GM15510 (cell line): ENCODE data around the gene CNDP2.

Experiments used
- POLR2A ChIP-seq: IDR thresholded peaks from 3 replicates; pipeline ENCODE4 v1.6.1; 2011; ENCODE audit warnings: borderline replicate concordance; ENCODE audit not compliant: insufficient read length; ENCODE audit errors: extremely low read depth

CNDP2 gene

GRCh38 chr18:74551936-74552555 lies 55.9 kb downstream of the CNDP2 start:
- TF ChIP-seq POLR2A: no peak

GRCh38 chr18:74556126-74556525 lies 60.0 kb downstream of the CNDP2 start:
- TF ChIP-seq POLR2A: no peak

- TF ChIP-seq POLR2A: no peak
Observed at GRCh38 chr18:74558096-74558495, 61.9 kb downstream of the CNDP2 start.

- no peak for TF ChIP-seq POLR2A
Observed at GRCh38 chr18:74562131-74562730, 66.1 kb downstream of the CNDP2 start.

GRCh38 chr18:74562775-74563174 lies 66.6 kb downstream of the CNDP2 start:
- no peak for TF ChIP-seq POLR2A

- TF ChIP-seq POLR2A: no peak
Observed at GRCh38 chr18:74563999-74564398, 67.8 kb downstream of the CNDP2 start.

DNA sequence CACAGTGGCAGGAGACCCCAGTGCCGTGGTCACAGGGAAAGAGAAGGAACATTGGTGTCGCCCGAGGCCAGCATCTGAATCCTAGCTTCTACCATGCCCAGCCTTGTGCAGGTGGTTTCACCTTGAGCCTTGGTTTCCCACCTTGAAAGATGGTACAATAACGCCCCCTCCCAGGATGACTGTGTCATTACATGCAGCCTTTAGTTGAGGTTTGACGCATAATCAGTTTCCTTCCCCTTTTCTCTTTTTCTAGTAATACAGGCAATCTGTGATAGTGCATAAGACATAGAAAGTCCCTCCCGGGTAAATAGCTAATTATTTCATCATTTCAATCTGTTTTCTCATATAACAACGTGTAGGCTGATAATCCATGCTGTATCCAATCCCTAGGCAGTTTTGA lies 71.7 kb downstream of the CNDP2 start:
- no peak for TF ChIP-seq POLR2A

DNA sequence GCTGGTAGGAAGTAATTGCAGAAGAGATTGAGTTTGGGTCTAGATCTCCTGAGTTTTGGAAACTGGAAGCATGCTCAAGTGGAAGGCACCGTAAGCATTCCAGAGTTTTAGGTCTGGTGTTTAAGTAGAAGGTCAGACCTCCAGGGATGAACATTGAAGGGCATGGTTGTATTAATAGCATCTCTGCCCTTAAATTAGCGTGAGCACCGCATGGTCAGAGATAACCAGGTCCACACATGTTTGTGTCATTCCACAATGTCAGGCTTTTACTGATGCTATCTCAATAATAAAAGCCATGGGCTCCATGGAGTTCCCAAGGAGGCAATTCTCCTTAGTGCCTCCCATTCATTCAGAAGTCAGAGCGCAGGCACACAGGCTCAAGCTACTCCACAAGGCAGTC lies 73.2 kb downstream of the CNDP2 start:
- no peak for TF ChIP-seq POLR2A

DNA sequence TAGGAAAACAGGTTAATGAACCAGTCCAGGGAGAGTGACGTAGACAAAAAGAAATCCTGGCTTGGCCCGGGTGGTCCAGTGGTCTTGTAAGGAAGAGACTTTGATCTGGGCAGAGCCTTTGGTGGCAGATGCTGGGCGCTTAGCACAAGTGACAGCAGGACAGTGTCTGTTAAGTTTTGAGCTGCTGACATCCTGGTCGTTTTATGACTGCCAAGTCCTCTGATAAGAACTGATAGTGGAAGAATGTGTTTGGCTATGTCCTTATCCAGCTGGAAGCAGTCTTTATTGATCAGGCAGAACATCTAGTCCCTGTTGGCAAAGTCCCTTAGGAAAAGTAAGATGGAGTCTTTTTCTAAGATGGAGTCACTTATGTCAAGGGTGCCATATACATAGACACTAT lies 74.1 kb downstream of the CNDP2 start:
- no peak for TF ChIP-seq POLR2A

DNA sequence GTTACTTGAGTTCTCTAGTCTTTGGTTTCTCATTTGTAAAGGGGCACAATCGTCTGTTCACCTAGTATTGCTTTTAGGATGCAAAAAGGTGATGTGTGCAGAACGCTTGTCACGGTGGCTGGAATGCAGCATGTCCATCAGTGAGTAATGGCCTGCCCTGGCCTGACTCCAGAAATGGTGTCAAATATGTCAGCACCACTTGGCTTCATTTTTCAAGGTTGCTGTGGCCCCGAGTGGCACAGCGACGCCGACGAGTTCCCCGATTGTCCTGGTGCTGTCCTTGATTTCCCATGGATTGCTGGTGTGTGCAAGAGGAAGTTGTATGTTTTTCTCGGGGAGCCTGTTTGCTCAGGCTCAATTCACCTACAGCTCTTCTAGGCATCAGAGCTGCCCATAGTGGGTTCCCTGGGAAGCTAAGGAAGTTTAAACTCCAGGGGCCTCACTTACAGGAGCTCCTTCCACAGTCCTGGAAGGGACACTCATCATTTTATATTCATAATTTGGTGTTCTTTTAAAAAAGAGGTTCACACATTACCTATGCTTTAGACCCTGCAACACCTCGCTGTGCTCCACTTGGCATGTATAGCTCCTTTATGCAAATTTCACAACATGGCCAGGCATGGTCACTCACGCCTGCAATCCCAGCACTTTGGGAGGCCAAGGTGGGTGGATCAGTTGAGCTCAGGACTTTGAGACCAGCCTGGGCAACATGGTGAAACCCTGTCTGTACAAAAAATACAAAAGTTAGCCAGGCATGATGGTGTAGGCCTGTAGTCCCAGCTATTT lies 75.9 kb downstream of the CNDP2 start:
- no peak for TF ChIP-seq POLR2A

- no peak for TF ChIP-seq POLR2A
Observed at GRCh38 chr18:74573053-74573452, 76.9 kb downstream of the CNDP2 start.
